ENCODE measurements around the gene HOOK2.

The HOOK2 gene

GRCh38 chr19:12757544-12758274, 17.6 kb downstream of the HOOK2 start (continued):
- TF ChIP-seq HOXD13 (CRISPR knock-in tag; IDR thresholded peaks at IDR 0.05; ENCODE audit: borderline replicate concordance): no peak
- TF ChIP-seq SALL2 (tag by site-specific recombination; IDR thresholded peaks at IDR 0.05; ENCODE audit: borderline replicate concordance): no peak
- no peak for TF ChIP-seq ZNF175 (tag by site-specific recombination; IDR thresholded peaks at IDR 0.05)

- H3K27ac ChIP-seq (ENCODE audit: extremely low read depth, low read depth, low read length): no peak overlapping the region
- H3K36me3 ChIP-seq (ENCODE audit: control insufficient read depth in 2 of 2, insufficient read depth in 1 of 2, low read length in 2 of 2): no peaks in the 10 kb centered on the region
- H3K9me3 ChIP-seq (ENCODE audit: control insufficient read depth, insufficient read depth, low read depth, low read length): no peaks in the 10 kb centered on the region
- ChIA-PET POLR2A (interaction anchor here (1.2 kb wide), 1 partner anchor 35 kb away, joined by 3 read pairs; the partner anchor contains the start of gene JUNB), CTCF (interaction anchor here (0.7 to 14.1 kb wide), 5 partner anchors 10 to 43 kb away, joined by 3 to 386 read pairs (median 16); partner anchors contain the start of genes GET3, JUNB, PRDX2 and RNASEH2A)
- no peak for TF ChIP-seq ZBTB8A (tag by site-specific recombination; IDR thresholded peaks at IDR 0.05)
- no peak for TF ChIP-seq ZNF174 (tag by site-specific recombination; IDR thresholded peaks at IDR 0.05)
- TF ChIP-seq ZNF324 (tag by site-specific recombination; IDR thresholded peaks at IDR 0.05): no peak
- peak; percentile 81 for TF ChIP-seq ZNF121 (tag by site-specific recombination; IDR thresholded peaks at IDR 0.05)
- no peak for TF ChIP-seq SP7 (tag by site-specific recombination; IDR thresholded peaks at IDR 0.05)
- H3K4me1 ChIP-seq (ENCODE audit: control insufficient read depth, insufficient read depth, low read length): no peaks in the 10 kb centered on the region
- no peak overlapping the region for H3K4me3 ChIP-seq (ENCODE audit: low read depth, low read length)
Measured at GRCh38 chr19:12756150-12756883, 19.0 kb downstream of the HOOK2 start.

- ChIA-PET CTCF (interaction anchor here (0.6 to 2.3 kb wide), 6 partner anchors 12 to 1115 kb away, joined by 3 to 16 read pairs (median 4); partner anchors contain the start of gene GET3), POLR2A (no interaction called here)
- Histone ChIP-seq H3K36me3 (ENCODE audit: control insufficient read depth in 2 of 2, insufficient read depth in 1 of 2, low read length in 2 of 2) (no peaks in the 10 kb centered on the region), H3K4me1 (ENCODE audit: control insufficient read depth, insufficient read depth, low read length) (peaks cover 7% of the 10 kb centered on the region), H3K4me3 (ENCODE audit: low read depth, low read length) (no peak overlapping the region), H3K27ac (ENCODE audit: extremely low read depth, low read depth, low read length) (no peak overlapping the region), H3K9me3 (ENCODE audit: control insufficient read depth, insufficient read depth, low read depth, low read length) (no peaks in the 10 kb centered on the region)
- TF ChIP-seq ZNF223 (tag by site-specific recombination; IDR thresholded peaks at IDR 0.05) (no peak), ZNF24 (tag by site-specific recombination; IDR thresholded peaks at IDR 0.05) (no peak), HIC1 (tag by site-specific recombination; IDR thresholded peaks at IDR 0.05) (no peak), RBAK (tag by site-specific recombination; IDR thresholded peaks at IDR 0.05) (no peak), SETDB1 (IDR thresholded peaks at IDR 0.05; ENCODE audit: insufficient read length, low read length) (no peak), ZNF530 (tag by site-specific recombination; IDR thresholded peaks at IDR 0.05; ENCODE audit: low read depth) (no peak), ZNF221 (tag by site-specific recombination; IDR thresholded peaks at IDR 0.05; ENCODE audit: borderline replicate concordance) (no peak), ZNF175 (tag by site-specific recombination; IDR thresholded peaks at IDR 0.05) (no peak), SCRT1 (tag by site-specific recombination; IDR thresholded peaks at IDR 0.05; ENCODE audit: borderline replicate concordance) (no peak), ZNF23 (tag by site-specific recombination; IDR thresholded peaks at IDR 0.05; ENCODE audit: borderline replicate concordance) (no peak), PRDM1 (tag by site-specific recombination; IDR thresholded peaks at IDR 0.05) (no peak), ZNF791 (tag by site-specific recombination; IDR thresholded peaks at IDR 0.05) (no peak)
Measured at GRCh38 chr19:12754465-12755196, 20.7 kb downstream of the HOOK2 start.

All from HEK293 (cell line).